Fibroblast of lung (primary cell): ENCODE data around the gene KRT40. TPM values are rescaled to one million over a fixed set of nuclear protein-coding genes. Genes with fewer than 3 reads are reported as not detected.

Source experiments
- DNase-seq, 2 donors: peaks; one replicate each; pipeline versions ENCODE4 v3.0.0 to v3.0.0-alpha.2; 2010; ENCODE audit warnings: low read depth in 2 of 2
- H2AFZ ChIP-seq: 2 replicates; pipeline ENCODE4 v1.5.1; 2012; ENCODE audit warnings: low read length, control low read depth, inconsistent platforms
- H3K27ac ChIP-seq: 2 replicates; pipeline ENCODE4 v1.5.1; 2011; ENCODE audit warnings: low read length, control low read depth; ENCODE audit not compliant: insufficient read depth
- H3K27me3 ChIP-seq: 2 replicates; pipeline ENCODE4 v1.5.1; 2011; ENCODE audit warnings: mild to moderate bottlenecking, low read length; ENCODE audit not compliant: control insufficient read depth, insufficient read depth
- H3K36me3 ChIP-seq: 2 replicates; pipeline ENCODE4 v1.5.1; 2011; ENCODE audit warnings: low read length; ENCODE audit not compliant: control insufficient read depth, insufficient read depth
- H3K4me1 ChIP-seq: 2 replicates; pipeline ENCODE4 v1.5.1; 2011; ENCODE audit warnings: low read length; ENCODE audit not compliant: control insufficient read depth, insufficient read depth; ENCODE audit errors: extremely low read depth
- H3K4me2 ChIP-seq: 2 replicates; pipeline ENCODE4 v1.5.1; 2011; ENCODE audit warnings: low read length, control low read depth; ENCODE audit not compliant: insufficient read depth; ENCODE audit errors: extremely low read depth
- H3K4me3 ChIP-seq, 4 experiments: fragments of 200-600 bp in 1 of 4; sonication (generic) in 1 of 4; replicated peaks in 1 of 4; 2 replicates each; pipeline ENCODE4 v1.5.1; 2011 to 2016; ENCODE audit warnings: low read length in 4 of 4, low read depth in 3 of 4, mild to moderate bottlenecking in 3 of 4, control low read depth in 2 of 4, inconsistent platforms in 1 of 4, mixed read lengths in 1 of 4; ENCODE audit not compliant: insufficient read depth in 1 of 4; ENCODE audit errors: control extremely low read depth in 1 of 4
- H3K79me2 ChIP-seq: 2 replicates; pipeline ENCODE4 v1.5.1; 2012; ENCODE audit warnings: mild to moderate bottlenecking, low read length, inconsistent platforms; ENCODE audit not compliant: control insufficient read depth, insufficient read depth
- H3K9ac ChIP-seq: 2 replicates; pipeline ENCODE4 v1.5.1; 2011; ENCODE audit warnings: mild to moderate bottlenecking, low read length, control low read depth; ENCODE audit not compliant: insufficient read depth
- H3K9me3 ChIP-seq: 2 replicates; pipeline ENCODE4 v1.5.1; 2012; ENCODE audit warnings: low read depth, low read length; ENCODE audit not compliant: control insufficient read depth, insufficient read depth
- H4K20me1 ChIP-seq: 2 replicates; pipeline ENCODE4 v1.5.1; 2011; ENCODE audit warnings: low read length; ENCODE audit not compliant: control insufficient read depth, insufficient read depth; ENCODE audit errors: extremely low read depth
- CTCF ChIP-seq, 2 donors: IDR thresholded peaks in 1 of 2; conservative IDR thresholded peaks in 1 of 2; 1 replicate in 1 of 2; 2 replicates in 1 of 2; pipeline ENCODE4 v1.5.1; 2011 to 2012; ENCODE audit warnings: low read length in 2 of 2, control low read depth in 1 of 2, inconsistent platforms in 1 of 2, low read depth in 1 of 2, mild to moderate bottlenecking in 1 of 2
- EZH2 ChIP-seq: IDR thresholded peaks from 2 replicates; pipeline ENCODE4 v1.5.1; 2012; ENCODE audit warnings: low read length, control low read depth, mild to moderate bottlenecking; ENCODE audit errors: missing control alignments
- polyA plus RNA-seq, 2 donors: library from polyadenylated mRNA; depleted of rRNA in 1 of 2; stranded (reverse) in 1 of 2; unstranded in 1 of 2; fragments of >200 nt; gene quantifications; 2 replicates each; pipeline ENCODE4 v1.2.1, GENCODE V29; 2011 to 2012; ENCODE audit warnings: missing spikeins in 1 of 2
- total RNA-seq: library from RNA; depleted of rRNA; stranded (reverse); fragments of >200 nt; gene quantifications from 2 replicates; pipeline ENCODE4 v1.2.1, GENCODE V29; 2014

Gene KRT40
- total and polyA plus RNA-seq, 2 donors (not counting 1 experiment from before 2014, with no cell fraction given), result 0.05 TPM; not detected in 1

GRCh38 chr17:40993839-40994238 lies 9.7 kb upstream of the KRT40 start, which contains the start of gene KRTAP3-3:
TSS of gene KRTAP3-3 (minus strand) at chr17:40994164. CDS start at chr17:40994097, 67 bp downstream.
- no peak for DNase-seq
- Histone ChIP-seq H3K4me2 (no peak within 1 kb of the TSS), H4K20me1 (no peaks in the 10 kb centered on the region), H3K4me3 (no peak within 1 kb of the TSS), H3K4me1 (no peaks in the 10 kb centered on the region), H2AFZ (no peak within 1 kb of the TSS), H3K27ac (no peak within 1 kb of the TSS), H3K36me3 (no peaks in the 10 kb centered on the region), H3K27me3 (no peaks in the 10 kb centered on the region), H3K9ac (no peak within 1 kb of the TSS), H3K9me3 (no peaks in the 10 kb centered on the region), H3K79me2 (no peaks in the 10 kb centered on the region)
- TF ChIP-seq EZH2 (no peak), CTCF (conservative IDR thresholded peaks at IDR 0.05 in 1 of 2, IDR thresholded peaks at IDR 0.05 in 1 of 2; ENCODE audit: low read depth in 1 of 2, low read length in 2 of 2) (no peak)

- DNase-seq, result no peak
- Histone ChIP-seq H3K27ac (no peak overlapping the region), H3K9ac (no peak overlapping the region), H3K36me3 (no peaks in the 10 kb centered on the region), H3K27me3 (no peaks in the 10 kb centered on the region), H3K4me2 (no peak overlapping the region), H4K20me1 (no peaks in the 10 kb centered on the region), H3K9me3 (no peaks in the 10 kb centered on the region), H2AFZ (no peak overlapping the region), H3K79me2 (no peaks in the 10 kb centered on the region), H3K4me1 (no peaks in the 10 kb centered on the region), H3K4me3 (no peak overlapping the region)
- no peak for TF ChIP-seq EZH2
- TF ChIP-seq CTCF (conservative IDR thresholded peaks at IDR 0.05 in 1 of 2, IDR thresholded peaks at IDR 0.05 in 1 of 2; ENCODE audit: low read depth in 1 of 2, low read length in 2 of 2), result no peak
These were observed 9.0 kb upstream of the KRT40 start for GRCh38 chr17:40993084-40993483.

- no peaks in the 10 kb centered on the region for H3K27me3 ChIP-seq
- H3K36me3 ChIP-seq, result no peaks in the 10 kb centered on the region
- no peak for TF ChIP-seq CTCF (conservative IDR thresholded peaks at IDR 0.05 in 1 of 2, IDR thresholded peaks at IDR 0.05 in 1 of 2; ENCODE audit: low read depth in 1 of 2, low read length in 2 of 2)
- TF ChIP-seq EZH2, result no peak
- H3K4me2 ChIP-seq, result no peak overlapping the region
- no peak overlapping the region for H3K9ac ChIP-seq
- no peaks in the 10 kb centered on the region for H4K20me1 ChIP-seq
- H2AFZ ChIP-seq, result no peak overlapping the region
- H3K79me2 ChIP-seq, result no peaks in the 10 kb centered on the region
- H3K4me1 ChIP-seq, result no peaks in the 10 kb centered on the region
- no peaks in the 10 kb centered on the region for H3K9me3 ChIP-seq
- H3K4me3 ChIP-seq, result no peak overlapping the region
- DNase-seq, result no peak
- H3K27ac ChIP-seq, result no peak overlapping the region
These were observed 8.5 kb upstream of the KRT40 start for GRCh38 chr17:40992666-40993065.
